ENCODE results near the gene LRRC75A. TPM values are rescaled to one million over a fixed set of nuclear protein-coding genes. Genes with fewer than 3 reads are reported as not detected.

Gene LRRC75A
- polyA plus RNA-seq, 2 of the 4 experiments (the other 2 are of a cell fraction), result 0.65 to 0.85 TPM

GRCh38 chr17:16438557-16439302, 53.3 kb downstream of the LRRC75A start (continued):
- peak; percentile 89 for TF ChIP-seq TFCP2L1 (CRISPR knock-in tag; IDR thresholded peaks at IDR 0.05)
- TF ChIP-seq ESRRA (IDR thresholded peaks at IDR 0.05; ENCODE audit: borderline replicate concordance, low read length), result no peak
- TF ChIP-seq REST (IDR thresholded peaks at IDR 0.05), result peak; percentile 10; the same call in 1 of the 2 replicates
- no peak for TF ChIP-seq FOXS1 (CRISPR knock-in tag; IDR thresholded peaks at IDR 0.05)
- no peak for TF ChIP-seq SREBF2 (IDR thresholded peaks at IDR 0.05)
- no peak for TF ChIP-seq NFE2L2 (conservative IDR thresholded peaks at IDR 0.05; ENCODE audit: low read length)
- no peak for TF ChIP-seq CHD2 (IDR thresholded peaks at IDR 0.05; ENCODE audit: low read length, partially characterized antibody)
- peak; percentile 84 for TF ChIP-seq BHLHE40 (IDR thresholded peaks at IDR 0.05; ENCODE audit: low read depth, low read length)
- TF ChIP-seq E2F6 (IDR thresholded peaks at IDR 0.05; ENCODE audit: borderline replicate concordance, low read depth), result peak; percentile 62; the same call in 1 of the 2 replicates
- TF ChIP-seq USF2 (IDR thresholded peaks at IDR 0.05), result peak; percentile 97
- no peak for TF ChIP-seq KDM1A (IDR thresholded peaks at IDR 0.05; ENCODE audit: low read depth)
- TF ChIP-seq CBX2 (IDR thresholded peaks at IDR 0.05; ENCODE audit: borderline replicate concordance, low read depth), result no peak
- no peak for TF ChIP-seq HEYL (CRISPR knock-in tag; IDR thresholded peaks at IDR 0.05)
- TF ChIP-seq EHMT2 (IDR thresholded peaks at IDR 0.05; ENCODE audit: low read depth), result no peak
- TF ChIP-seq EHF (CRISPR knock-in tag; IDR thresholded peaks at IDR 0.05), result no peak
- peak; percentile 21; the same call in 1 of the 2 replicates for TF ChIP-seq HDAC2 (IDR thresholded peaks at IDR 0.05)
- TF ChIP-seq RFX5 (IDR thresholded peaks at IDR 0.05), result no peak
- peak; percentile 80 for TF ChIP-seq RARB (CRISPR knock-in tag; IDR thresholded peaks at IDR 0.05)
- peak; percentile 52 for TF ChIP-seq PBX3 (IDR thresholded peaks at IDR 0.05)
- TF ChIP-seq JUNB (IDR thresholded peaks at IDR 0.05), result no peak
- TF ChIP-seq FOSL2 (IDR thresholded peaks at IDR 0.05), result no peak
- TF ChIP-seq FOSL2 (CRISPR knock-in tag; IDR thresholded peaks at IDR 0.05), result peak; percentile 64
- no peak for TF ChIP-seq ELK1 (IDR thresholded peaks at IDR 0.05; ENCODE audit: low read depth, low read length)
- TF ChIP-seq HOXB13 (CRISPR knock-in tag; IDR thresholded peaks at IDR 0.05; ENCODE audit: low read depth), result no peak; the same call in none of the 2 replicates
- TF ChIP-seq HOXB5 (CRISPR knock-in tag; IDR thresholded peaks at IDR 0.05), result peak; percentile 100
- TF ChIP-seq FOSB (CRISPR knock-in tag; IDR thresholded peaks at IDR 0.05), result peak; percentile 90
- TF ChIP-seq MAZ (IDR thresholded peaks at IDR 0.05; ENCODE audit: borderline replicate concordance, low read depth, low read length), result peak; percentile 42; the same call in 1 of the 2 replicates
- TF ChIP-seq TP53 (CRISPR knock-in tag; IDR thresholded peaks at IDR 0.05), result peak; percentile 94
- no peak for TF ChIP-seq CBX8 (IDR thresholded peaks at IDR 0.05)
- TF ChIP-seq CHD4 (IDR thresholded peaks at IDR 0.05; ENCODE audit: borderline replicate concordance), result no peak
- peak; percentile 31; the same call in 1 of the 2 replicates for TF ChIP-seq ATOH8 (CRISPR knock-in tag; IDR thresholded peaks at IDR 0.05; ENCODE audit: low read depth)
- TF ChIP-seq RCOR1 (IDR thresholded peaks at IDR 0.05; ENCODE audit: low read depth, low read length), result no peak
- TF ChIP-seq HOXA7 (CRISPR knock-in tag; IDR thresholded peaks at IDR 0.05), result peak; percentile 88; the same call in 1 of the 2 replicates

All from A549 (cell line).